ENCODE measurements around the gene WWP2. TPM values are rescaled to one million over a fixed set of nuclear protein-coding genes. Genes with fewer than 3 reads are reported as not detected.
"Not testable (repeated sequence)": the region's sequence is repeated elsewhere in the genome, so short reads cannot be mapped to it uniquely, and the experiment has no call there.

Gene WWP2
- total RNA-seq, 4 donors from 2014 or later, result 26.9 to 50.9 (median 43.9) TPM

DNA sequence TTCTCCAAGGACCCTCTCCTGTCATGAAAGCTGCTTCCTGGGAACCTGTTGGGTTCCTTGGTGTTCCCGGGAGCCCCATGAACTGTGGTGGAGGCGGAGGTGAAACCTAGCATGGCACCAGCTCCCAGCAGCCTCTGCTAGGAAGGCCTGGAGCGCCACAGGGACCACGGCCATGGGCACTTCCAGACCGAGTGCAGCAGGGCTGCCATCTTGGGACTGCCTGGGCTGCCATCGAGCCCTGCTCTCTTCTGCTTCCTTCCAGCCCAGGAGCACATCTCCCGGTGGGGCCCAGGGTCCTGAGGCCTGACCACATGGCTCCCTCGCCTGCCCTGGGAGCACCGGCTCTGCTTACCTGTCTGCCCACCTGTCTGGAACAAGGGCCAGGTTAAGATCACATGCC lies 201.2 kb downstream of the WWP2 start:
- H3K4me3 ChIP-seq (ENCODE audit: low read depth, poor library complexity, severe bottlenecking); intact Hi-C loops (cut with DNase I; ENCODE audit: low total_unique reads); DNase-seq (ENCODE audit: low spot score in 2 of 2): not testable (repeated sequence)
- WGBS, 2 donors, result no CpG with 5 or more reads among the region's 9 CpGs

- WGBS, 2 donors, result 86 to 88% methylated on average over 6 of the region's 68 CpGs
- H3K4me3 ChIP-seq (ENCODE audit: low read depth, poor library complexity, severe bottlenecking); intact Hi-C loops (cut with DNase I; ENCODE audit: low total_unique reads): not testable (repeated sequence)
- DNase-seq (ENCODE audit: low spot score in 2 of 2), result peak in 1 of 2 donors; percentile 87
These were observed 203.0 kb downstream of the WWP2 start for GRCh38 chr16:69964960-69965660.

- H3K4me3 ChIP-seq (ENCODE audit: low read depth, poor library complexity, severe bottlenecking); DNase-seq (ENCODE audit: low spot score in 2 of 2); intact Hi-C loops (cut with DNase I; ENCODE audit: low total_unique reads): not testable (repeated sequence)
- no CpG with 5 or more reads among the region's 24 CpGs for WGBS, 2 donors
These were observed 203.5 kb downstream of the WWP2 start for GRCh38 chr16:69965661-69966054.

- no CpG with 5 or more reads among the region's 5 CpGs for WGBS, 2 donors
- intact Hi-C loops (cut with DNase I; ENCODE audit: low total_unique reads); H3K4me3 ChIP-seq (ENCODE audit: low read depth, poor library complexity, severe bottlenecking); DNase-seq (ENCODE audit: low spot score in 2 of 2): not testable (repeated sequence)
These were observed 205.6 kb downstream of the WWP2 start for GRCh38 chr16:69967688-69968087.

- intact Hi-C loops (cut with DNase I; ENCODE audit: low total_unique reads); H3K4me3 ChIP-seq (ENCODE audit: low read depth, poor library complexity, severe bottlenecking); DNase-seq (ENCODE audit: low spot score in 2 of 2): not testable (repeated sequence)
- no CpG with 5 or more reads among the region's 10 CpGs for WGBS, 2 donors
These were observed 206.0 kb downstream of the WWP2 start for GRCh38 chr16:69968125-69968524.

DNA sequence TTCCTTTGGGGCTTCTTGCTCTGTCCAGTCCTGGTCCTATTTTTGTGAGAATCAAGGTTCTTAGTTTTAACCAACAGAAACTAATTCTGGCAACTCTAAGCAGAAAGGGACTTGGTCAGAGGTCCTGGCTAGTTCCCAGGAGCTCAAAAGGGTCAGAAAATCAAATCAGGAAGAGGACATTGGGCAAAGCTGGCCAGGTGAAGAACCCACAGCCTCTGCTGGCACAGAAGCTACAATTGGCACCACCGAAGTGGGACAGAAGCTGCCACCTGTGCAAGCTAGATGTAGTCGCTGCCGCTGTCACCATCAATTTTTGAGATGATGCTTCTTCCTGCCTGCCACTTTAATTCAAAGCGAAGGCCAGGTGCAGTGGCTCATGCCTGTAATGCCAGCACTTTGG lies 207.5 kb downstream of the WWP2 start:
- H3K4me3 ChIP-seq (ENCODE audit: low read depth, poor library complexity, severe bottlenecking); intact Hi-C loops (cut with DNase I; ENCODE audit: low total_unique reads); DNase-seq (ENCODE audit: low spot score in 2 of 2): not testable (repeated sequence)
- WGBS, 2 donors, result 57 to 89% methylated on average over 1 to 4 of the region's 4 CpGs

DNA sequence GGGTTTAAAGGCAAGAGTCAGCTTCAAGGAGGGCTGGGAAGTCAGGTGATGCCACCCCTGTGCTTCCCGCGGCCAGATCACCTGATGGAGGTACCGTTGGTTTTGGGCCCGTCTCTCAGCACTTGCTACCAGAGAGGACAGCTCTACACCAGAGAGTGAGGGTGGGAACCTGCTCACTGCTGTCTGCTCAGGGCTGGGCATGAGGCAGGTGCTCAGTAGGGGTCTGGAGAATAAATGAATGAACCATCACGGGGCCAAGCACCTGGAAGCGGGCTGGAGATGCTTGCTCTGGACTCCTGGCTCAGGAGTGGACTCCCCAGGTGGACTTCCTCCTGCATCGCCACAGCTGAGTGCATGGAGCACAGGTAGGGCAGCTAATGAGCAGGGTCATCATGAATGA lies 210.0 kb downstream of the WWP2 start:
- DNase-seq (ENCODE audit: low spot score in 2 of 2); H3K4me3 ChIP-seq (ENCODE audit: low read depth, poor library complexity, severe bottlenecking); intact Hi-C loops (cut with DNase I; ENCODE audit: low total_unique reads): not testable (repeated sequence)
- 80 to 90% methylated on average over 1 to 4 of the region's 7 CpGs for WGBS, 2 donors

- WGBS, 2 donors, result 86 to 93% methylated on average over 2 to 7 of the region's 8 CpGs
- peak in 1 of 2 donors; percentile 14 for DNase-seq (ENCODE audit: low spot score in 2 of 2)
- H3K4me3 ChIP-seq (ENCODE audit: low read depth, poor library complexity, severe bottlenecking); intact Hi-C loops (cut with DNase I; ENCODE audit: low total_unique reads): not testable (repeated sequence)
These were observed 210.8 kb downstream of the WWP2 start for GRCh38 chr16:69972935-69973334.

DNA sequence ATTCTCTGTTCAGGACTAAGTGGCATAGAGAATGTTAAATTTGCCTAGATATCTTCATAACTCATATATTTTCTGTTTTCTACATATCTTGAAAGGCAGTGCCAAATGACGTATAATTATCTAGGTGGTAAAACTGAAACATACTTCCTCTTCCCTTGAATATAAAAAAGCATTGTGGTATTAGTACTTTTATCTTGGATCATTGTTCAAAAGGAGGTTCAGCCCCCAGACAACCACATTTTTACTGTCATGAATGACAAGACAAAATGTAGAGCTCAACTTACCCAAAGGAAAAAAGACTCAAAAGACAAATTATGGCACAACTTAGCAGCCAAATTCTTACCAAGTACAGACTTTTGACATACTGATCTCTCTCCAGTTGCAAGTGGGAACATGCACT lies 223.1 kb downstream of the WWP2 start:
- intact Hi-C loops (cut with DNase I; ENCODE audit: low total_unique reads); H3K4me3 ChIP-seq (ENCODE audit: low read depth, poor library complexity, severe bottlenecking); DNase-seq (ENCODE audit: low spot score in 2 of 2): not testable (repeated sequence)
- WGBS, 2 donors, result 43 to 47% methylated on average over 1 of the region's 1 CpG

MicroRNAs within 50 kb of the gene (microRNA counts, 767-probe panel; counts per million panel counts)
- 0 to 358 counts per million in 2 donors for microRNA hsa-miR-140-3p
- microRNA hsa-miR-140-5p, result 0 to 358 counts per million in 2 donors

Small RNAs within 50 kb of the gene (microRNA-seq; reads per million reads assigned to microRNA genes)
- 2,215 to 2,623 reads per million in 2 donors for gene MIR140 (ENCODE audit: borderline number of aligned reads in 1 of 2, borderline replicate concordance in 2 of 2)

Other genes starting within 250 kb of the WWP2 start
- gene NFAT5, start 196.4 kb upstream of the WWP2 start, total RNA-seq, result 100 to 1,000 TPM in 1 of 4 donors, 10 to 100 TPM in 3; 74.7 to 114 (median 88.6) TPM
- 10 to 100 TPM in 3 of 4 donors, 1 to 10 TPM in 1; 8.8 to 27.3 (median 14.8) TPM for gene NQO1, start 35.8 kb upstream of the WWP2 start, total RNA-seq
- gene NOB1, start 7.4 kb upstream of the WWP2 start, total RNA-seq, result 10 to 100 TPM; 33.8 to 78.0 (median 51.0) TPM
- 1 to 10 TPM in 1 of 4 donors, under 1 TPM in 3; 0.12 to 1.2 (median 0.39) TPM for gene CLEC18A, start 189.0 kb downstream of the WWP2 start, total RNA-seq